COLO829 (cell line): ENCODE data around the gene NKD1.

ENCODE experiments used
- DNase-seq: peaks from one replicate; pipeline ENCODE4 v3.0.0; 2012; ENCODE audit warnings: low spot score

The NKD1 gene

DNA sequence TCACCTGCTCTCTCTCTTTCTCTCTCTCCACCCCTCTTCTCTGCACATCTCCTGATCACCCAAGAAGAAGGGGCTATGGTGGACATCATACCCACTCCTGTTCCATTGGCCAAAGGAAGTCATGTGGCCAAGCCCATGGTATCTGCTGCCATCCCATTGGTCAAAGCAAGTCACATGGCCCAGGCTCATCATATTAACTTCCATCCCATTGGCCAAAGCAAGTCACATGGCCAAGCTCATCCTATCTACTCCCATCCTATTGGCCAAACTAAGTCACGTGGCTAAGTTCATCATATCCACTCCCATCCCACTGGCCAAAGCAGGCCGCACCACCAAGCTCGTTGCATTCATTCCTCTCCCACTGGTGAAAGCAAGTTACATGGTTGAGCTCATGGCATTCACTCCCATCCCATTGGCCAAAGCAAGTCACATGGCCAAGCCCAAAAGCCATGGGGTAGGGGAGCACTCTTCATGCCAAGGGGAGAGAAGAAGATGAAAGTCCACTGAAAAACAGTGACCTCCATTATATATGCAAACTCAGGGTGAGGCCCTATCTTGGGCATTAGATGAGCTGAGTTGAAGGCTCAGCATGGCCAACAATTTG lies 103.7 kb downstream of the NKD1 start:
- no peak for DNase-seq

DNA sequence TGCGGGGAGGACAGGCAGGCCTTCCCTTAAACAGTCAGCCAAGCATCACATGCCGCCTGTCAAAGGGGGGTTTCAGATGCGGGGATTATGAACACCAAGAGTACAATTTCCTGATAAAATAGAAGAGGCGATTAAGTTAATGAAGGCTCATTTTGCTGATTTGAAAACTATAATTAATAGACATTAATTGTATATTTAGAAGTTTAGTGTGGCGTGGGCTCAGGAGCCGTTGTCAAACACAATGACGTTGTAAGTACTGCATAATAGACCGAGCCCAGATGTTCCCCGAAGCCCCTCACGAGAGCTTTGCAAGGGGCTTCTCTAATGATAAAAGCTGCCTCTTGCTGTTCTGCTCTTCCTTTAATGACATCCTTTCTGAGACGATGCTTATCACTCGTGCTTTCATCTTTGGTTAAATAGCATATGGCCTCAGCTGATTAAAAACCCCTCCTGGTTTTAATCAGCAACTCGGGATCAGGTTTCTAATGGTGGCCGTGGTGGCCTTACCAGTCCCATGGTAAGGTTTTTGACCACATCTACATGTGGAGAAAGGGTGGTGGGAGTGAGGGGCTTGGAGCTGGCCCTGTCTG lies 104.7 kb downstream of the NKD1 start:
- DNase-seq = no peak

DNA sequence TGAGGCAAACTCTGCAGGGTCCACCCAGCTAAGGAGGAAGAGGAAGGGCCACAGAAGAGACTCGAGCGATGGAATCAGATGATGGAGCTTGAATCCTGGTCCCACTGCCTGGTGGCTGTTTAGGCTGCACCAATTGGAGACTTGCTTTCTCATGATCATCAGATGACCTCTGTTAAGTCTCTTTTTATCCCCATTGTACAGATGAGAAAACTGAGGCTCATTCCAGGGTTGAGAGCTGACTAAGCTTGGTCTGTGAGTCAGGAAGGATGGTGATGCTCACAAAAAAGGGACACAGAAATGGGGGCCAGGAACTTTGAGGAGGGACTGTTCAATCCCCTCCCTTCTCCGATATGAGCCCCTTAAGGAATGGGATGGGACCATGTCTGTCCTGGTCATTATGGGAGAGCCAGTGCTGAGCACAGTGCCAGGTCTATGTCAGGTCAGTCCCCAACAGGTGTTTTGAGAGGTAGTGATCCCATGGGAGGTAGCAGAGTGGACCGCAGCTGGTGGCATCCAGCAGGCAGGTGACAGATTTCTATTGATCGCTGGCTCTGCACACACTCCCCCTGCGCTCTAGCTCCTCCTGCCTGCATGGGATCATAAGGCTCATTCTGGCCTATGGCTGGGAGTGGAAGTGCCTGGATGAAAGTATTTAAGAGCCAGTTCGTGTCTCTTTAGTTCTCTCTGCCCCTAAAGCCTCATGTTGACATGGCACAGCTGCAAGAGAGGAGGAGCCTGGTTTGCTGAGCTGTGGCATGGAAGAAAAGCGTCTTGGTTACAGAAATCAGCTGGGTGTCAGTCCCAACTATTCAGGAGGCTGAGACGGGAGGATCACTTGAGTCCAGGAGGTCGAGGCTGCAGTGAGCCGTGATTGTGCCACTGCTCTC lies 105.7 kb downstream of the NKD1 start:
- no peak for DNase-seq

DNA sequence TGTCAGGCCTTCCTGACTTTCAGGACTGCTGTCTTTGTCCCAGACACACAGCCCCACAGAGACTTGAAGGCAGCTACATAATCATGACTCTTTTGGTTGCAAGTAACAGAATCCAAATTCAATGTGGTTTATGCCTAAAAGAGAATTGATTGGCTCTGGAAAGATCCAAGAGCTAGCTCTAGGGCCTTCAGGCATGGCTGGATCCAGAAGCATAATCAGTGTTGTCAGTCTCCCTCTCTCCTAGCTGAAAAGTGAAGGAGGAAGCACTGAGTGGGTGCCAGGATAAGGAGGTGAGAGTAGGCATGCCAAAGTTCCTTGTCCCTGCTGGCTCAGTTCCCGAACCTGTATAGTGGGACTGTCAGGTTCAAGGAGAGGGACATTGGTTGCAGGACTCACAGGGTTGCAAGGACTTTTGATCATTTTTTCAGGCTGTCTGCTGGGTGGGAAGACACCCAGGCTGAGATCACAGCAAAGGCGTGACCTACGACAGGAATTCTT lies 107.4 kb downstream of the NKD1 start:
- DNase-seq = no peak

DNA sequence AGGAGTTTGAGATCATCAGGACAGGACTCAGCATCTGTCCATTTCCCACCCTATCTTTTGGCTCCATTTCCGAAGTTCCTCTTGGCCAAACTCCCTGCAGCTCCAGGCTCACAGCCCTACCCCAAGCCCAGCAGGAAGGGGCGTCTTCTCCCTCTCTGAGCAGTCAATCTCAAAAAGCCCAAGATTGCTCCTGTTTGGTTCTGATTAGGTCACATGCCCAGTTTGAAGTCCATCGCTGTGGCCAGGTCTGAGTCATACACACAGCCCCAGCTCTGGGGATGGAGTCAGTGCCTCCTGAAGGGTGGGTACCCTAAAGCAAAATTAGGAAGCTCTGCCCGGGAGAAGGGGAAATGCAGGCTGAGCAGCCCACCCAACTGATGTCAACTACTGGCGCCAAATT lies 109.0 kb downstream of the NKD1 start:
- no peak for DNase-seq

DNA sequence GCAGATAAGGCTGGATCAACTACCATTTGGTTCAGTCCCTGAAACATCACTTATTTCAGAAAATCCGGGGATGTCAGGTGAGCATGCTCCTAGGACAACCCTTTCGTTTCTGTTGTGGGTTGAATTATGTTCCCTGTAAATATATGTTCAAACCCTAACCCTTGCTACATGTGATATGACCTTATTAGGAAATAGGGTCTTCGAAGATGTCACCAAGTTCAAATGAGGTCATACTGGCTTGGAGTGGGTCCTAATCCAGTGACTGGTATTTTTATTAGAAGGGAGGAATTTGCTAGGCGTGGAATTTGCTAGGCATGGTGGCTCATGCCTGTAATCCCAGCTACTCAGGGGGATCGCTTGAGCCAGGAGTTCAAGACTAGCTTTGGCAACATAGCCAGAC lies 111.6 kb downstream of the NKD1 start:
- no peak for DNase-seq

DNA sequence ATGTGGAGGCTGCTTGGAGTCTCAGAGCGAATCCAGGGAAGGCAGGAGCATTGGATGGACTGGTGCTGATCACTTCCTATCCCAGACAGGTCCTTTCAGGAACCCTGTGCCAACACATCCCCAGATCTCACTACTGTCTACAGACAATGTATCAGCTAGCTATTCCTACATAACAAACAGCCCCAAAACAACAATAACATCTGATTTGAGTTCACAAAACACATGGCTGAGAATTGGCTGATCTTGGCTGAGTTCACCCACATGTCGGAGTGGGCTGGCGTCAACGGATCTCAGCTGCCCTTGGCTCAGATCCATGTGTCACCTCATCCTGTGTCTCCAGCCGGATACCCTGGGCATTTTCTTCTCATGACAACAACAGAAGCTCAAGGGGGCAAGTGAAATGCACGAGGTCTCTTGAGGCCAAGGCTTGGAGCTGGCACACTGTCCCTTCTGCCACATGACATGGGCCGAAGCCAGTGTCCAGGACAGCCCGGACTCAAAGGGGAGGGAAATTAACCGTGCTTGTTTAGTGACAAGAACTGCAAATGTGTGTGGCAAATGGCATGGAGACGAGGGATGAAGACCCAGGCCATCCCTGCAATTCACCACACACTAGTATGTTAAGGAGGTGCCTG lies 114.2 kb downstream of the NKD1 start:
- no peak for DNase-seq

DNA sequence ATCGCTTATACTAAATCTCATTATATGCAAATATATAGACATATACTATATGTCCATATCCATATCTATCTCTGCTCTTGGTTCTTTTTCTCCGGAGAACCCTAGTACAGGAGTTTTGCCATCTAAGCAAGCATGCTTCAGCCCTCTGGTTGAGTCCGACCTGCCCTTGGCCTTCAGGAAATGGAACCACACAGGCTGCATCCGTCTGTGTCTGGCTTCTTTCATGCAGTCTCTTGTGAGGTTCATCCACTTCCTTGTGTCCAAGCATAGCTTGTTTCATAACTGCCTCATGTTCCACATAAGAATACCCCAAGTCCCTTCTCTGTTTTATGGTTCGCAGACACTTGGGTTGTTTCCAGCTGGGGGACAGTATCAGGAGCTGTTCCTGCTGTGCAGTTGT lies 116.1 kb downstream of the NKD1 start:
- DNase-seq = no peak

DNA sequence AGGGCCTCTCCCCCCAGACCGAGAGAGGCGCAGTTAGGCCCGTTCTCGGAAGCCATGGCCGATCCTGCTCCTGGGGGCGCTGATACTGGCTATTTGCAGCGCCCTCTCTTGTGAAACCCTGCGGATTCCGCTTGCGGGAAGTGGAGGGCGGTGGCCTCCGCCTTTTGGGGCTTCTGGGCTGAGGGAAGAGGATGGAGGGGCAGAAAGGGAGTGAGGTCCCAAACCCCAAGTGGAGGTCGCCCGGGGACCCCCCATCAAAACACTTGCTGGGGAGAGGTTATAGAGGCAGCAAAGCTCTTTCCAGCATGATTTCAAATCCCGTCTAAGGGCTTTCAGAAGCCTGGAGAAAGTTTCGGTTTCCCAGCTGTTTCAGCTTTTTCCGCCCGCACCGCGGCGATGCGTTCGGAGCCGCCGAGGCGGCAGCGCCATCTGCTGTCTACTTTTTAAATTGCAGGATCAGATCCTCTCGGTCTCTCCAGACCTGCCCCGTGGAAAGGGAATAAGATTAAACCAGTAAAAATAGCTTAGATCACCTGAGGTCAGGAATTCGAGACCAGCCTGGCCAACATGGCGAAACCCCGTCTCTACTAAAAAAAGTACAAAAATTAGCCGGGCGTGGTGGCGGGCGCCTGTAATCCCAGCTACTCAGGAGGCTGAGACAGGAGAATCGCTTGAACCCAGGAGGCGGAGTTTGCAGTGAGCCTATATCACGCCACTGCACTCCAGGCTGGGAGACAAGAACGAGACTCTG lies 117.1 kb downstream of the NKD1 start:
- peak; percentile 58 for DNase-seq

DNA sequence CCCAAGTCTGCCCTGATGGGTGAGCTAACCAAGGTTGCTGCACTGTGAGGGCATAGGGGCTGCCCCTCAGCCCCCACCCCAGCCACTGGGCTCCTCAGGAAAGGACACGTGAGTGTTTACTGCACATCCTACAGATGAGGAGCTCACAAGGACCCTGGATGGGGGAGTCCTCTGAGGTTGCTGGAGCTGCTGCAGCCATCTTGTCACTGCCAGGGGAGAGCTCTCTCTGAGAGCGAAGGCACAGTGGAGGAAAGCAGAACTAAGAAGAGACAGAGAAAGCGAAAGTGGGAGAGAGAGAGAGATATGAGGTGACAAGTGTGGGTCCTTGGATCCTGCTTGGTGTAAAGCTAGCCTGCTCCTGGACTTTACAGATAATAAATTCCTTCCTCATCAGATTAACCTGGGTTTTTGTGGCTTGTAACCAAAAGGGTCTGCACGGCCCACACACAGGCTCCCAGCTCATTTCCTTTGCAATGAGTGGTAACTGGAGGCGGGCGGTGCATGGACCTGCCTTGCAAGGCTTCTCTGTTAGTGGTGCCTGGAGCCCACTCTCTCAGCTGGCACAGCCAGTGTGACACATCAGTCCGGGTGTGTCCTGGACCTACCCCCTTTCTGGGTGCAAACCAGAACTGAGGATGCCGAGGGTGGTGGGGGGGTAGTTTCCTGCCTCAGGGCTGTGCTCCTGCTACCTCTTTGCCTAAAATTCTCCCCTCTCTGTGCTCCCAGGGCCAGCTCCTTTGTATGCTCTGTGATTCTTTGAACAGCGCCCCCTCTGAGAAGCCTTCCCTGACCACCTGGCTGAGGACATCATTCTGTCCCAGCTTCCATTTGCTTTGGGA lies 118.7 kb downstream of the NKD1 start:
- DNase-seq = no peak

DNA sequence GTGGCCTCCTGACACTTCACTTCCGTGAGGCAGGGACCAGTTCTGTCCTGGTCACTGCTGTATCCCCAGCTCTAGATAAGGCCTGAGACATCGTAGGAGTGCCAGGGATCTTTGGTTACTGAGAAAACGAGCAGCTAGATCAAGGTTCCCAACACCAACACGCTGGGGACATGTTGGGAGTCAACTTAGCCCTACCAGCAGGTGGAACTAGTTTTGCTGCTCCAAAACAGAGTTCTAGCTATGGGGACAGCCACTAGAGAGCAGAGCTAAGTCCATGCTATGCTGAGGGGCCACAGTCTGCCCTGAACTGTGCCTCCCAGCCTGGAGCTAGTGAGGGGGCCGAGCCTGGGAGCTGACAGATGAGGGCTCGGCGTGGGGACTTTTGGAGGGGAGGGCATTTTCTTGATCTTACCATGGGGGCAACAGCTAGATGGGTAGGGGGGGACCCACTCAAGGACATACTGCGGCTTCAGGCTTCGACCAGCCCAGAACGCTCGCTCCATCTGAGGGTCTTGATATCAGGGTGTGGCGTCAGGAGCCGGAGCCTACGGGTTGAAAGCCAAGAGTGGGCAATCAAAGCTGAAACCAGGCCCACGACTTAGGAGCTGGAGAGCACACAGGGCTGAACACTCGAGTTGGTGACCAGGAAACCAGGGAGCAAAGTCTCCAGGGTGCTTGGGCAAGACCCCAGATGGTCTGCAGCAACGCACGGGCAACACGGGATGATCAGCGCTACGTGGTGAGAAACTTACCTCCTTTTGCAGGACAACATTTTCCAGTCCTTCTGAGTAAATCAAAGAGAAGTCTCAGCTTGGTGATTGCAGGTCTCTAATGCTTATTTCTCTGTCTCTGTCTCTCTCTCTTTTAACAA lies 119.5 kb downstream of the NKD1 start:
- DNase-seq = no peak

DNA sequence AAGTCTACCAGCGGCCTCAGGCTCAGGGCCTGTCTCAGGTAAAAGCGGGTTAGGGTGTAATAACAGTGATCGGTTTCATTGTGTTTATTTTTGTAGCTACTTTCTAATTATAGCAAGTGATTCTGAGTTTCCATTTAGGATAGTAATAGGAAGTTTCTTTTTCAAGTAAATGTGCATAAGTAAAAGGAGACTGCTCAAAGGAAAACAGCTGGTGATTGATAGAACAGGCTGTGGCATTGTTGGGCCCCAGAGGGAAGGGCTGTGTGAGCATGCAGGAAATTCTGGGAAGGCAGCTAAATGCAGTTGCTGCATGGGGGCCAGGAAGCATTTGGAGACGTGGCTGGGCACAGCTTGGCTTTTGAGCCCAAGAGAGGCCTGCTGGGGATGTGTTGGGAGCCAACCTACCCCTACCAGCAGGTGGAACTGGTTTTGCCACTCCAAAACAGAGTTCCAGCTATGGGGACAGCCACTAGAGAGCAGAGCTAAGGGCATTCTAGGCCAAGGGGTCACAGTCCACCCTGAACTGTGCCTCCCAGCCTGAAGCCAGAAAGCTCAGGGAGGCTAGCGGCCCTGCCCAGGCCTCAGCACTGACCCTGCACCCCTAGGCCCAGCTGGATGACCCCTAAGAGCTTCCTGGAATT lies 120.3 kb downstream of the NKD1 start:
- DNase-seq = no peak

DNA sequence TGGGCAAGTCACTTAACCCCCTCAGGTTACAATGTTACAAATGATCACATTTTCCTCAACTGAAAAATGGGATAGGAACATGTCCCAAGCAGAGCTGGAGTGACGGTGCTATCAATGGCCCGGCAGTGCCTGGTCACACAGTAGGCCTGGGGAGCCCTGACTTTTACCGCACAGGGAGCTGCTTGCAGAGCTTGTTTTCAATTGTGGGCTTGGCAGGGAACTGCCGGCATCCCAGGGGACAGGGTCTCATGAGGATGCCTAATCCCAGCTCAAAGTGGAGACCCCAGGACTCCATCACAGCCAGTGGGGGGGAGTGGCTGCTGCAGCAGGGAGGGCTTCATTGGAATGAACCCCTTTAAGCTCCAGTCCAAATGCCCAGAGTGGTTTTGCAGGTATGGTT lies 121.5 kb downstream of the NKD1 start:
- no peak for DNase-seq

DNA sequence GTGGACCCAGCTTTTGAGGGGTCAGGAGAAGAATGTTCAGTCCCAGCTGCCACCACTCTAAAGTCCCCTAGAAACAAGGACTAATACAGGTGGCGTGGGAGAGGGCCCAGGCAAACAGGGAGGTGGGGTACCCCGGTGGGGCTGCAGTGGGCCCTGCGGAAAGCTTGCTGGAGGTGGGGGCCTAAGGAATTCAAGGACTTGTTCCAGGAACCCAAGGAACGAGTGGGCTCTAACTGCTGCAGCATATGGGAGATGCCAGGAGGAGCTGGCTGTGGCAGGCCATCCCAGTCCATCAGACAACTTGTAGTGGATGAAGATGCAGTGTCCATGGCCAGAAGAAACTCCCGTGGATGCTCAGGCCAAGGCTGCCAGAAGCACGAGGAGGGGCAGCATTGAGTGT lies 122.3 kb downstream of the NKD1 start:
- DNase-seq = no peak

DNA sequence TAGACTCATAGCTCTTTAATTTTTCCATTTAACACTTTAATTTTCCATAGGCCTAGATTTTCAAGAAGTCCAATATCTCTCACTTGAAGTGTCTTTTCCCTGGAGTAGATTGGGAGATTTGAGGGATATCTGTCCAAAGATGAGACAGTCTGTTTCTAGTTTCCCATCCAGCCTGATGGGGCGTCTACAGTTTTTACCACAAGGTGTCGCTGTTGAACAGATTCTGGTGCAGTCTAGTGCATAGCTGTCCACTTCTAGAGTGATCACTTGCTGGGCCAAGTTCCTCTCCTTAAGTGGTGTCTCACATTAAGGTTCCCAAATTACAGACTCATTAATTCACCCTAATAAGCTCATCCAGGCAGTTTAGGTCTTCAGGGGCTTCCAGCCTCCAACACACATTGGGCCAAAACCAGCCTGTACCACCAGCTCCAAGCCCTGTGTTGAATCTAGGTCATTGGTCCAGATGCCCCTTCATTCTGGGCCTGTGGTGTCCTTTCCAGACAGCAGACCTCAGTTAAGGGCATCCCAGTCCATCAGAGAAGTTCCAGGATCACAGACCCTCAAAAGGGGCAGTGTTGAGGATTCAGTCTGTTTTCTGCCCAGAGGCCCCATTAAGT lies 123.6 kb downstream of the NKD1 start:
- DNase-seq = no peak

DNA sequence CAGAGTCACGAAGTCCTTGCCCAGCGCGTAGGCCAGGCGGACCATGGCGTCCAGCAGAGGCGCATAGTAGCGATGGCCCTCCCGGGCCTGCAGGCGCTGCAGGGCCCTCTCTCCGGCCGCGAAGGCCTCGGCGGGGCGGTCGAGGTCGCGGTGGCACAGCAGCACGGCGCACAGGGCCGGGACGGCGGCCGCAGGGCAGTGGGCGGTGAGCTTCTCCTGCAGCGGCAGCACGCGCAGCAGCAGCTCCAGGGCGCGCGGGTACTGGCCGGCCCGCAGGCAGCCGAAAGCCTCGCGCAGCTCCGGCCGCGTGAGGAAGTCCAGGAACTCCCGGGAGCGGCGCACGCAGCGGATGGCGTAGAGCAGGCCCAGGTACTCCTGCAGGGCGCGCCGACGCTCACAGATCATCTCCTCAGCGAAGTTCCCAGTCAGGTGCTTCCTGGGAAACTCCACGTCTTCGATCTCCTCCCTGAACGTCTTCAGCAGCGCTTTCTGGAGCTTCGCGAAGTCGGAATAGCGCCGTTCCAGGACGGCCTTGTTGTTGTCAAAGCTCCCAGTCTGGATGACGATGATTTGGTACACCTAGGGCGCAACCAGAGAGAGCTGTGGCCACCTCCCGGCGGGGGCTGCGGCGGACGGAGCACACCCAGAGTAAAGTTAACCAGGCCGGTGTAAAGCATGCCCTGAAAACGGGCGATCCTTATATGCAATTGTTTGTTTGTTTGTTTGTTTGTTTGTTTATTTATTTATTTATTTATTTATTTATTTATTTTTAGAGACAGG lies 125.5 kb downstream of the NKD1 start:
- no peak for DNase-seq

DNA sequence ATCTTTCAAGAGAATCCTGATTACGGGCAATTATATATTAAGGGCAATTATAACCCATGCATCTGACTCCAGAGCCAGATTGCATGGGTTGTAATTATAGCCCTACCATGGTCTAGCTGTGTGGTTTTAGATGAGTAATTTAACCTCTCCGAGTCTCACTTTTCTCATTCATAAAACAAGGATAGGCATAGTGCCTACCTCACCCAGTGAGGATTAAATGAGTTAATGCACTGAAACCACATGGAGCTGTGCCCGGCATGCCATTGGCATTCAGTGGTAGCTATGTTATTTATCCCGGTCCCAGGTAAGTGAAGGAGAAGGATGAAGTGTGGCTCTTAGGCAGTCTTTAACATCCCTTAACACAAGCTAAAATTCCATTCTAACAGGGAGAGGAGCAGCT lies 126.6 kb downstream of the NKD1 start:
- no peak for DNase-seq
